GM10847 (cell line): ENCODE data around the gene RPS16.

Experiments
- POLR2A ChIP-seq: IDR thresholded peaks from 2 replicates; pipeline ENCODE4 v1.6.1; 2011; ENCODE audit not compliant: insufficient read length; ENCODE audit errors: extremely low read depth

RPS16 gene

DNA sequence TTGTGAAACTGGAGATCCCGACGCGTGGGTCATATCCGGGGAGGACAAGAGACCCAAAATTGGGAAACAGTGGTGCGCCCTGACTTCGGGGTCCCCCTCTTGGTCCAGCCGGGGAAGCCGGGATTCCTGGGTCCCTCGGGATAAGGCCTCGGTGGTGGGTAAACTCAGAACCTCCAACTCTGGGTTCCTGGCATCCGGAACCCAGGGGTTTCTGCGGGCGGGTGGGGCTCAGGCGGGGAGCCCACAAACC is 28.4 kb downstream of the RPS16 start:
- no peak for TF ChIP-seq POLR2A

DNA sequence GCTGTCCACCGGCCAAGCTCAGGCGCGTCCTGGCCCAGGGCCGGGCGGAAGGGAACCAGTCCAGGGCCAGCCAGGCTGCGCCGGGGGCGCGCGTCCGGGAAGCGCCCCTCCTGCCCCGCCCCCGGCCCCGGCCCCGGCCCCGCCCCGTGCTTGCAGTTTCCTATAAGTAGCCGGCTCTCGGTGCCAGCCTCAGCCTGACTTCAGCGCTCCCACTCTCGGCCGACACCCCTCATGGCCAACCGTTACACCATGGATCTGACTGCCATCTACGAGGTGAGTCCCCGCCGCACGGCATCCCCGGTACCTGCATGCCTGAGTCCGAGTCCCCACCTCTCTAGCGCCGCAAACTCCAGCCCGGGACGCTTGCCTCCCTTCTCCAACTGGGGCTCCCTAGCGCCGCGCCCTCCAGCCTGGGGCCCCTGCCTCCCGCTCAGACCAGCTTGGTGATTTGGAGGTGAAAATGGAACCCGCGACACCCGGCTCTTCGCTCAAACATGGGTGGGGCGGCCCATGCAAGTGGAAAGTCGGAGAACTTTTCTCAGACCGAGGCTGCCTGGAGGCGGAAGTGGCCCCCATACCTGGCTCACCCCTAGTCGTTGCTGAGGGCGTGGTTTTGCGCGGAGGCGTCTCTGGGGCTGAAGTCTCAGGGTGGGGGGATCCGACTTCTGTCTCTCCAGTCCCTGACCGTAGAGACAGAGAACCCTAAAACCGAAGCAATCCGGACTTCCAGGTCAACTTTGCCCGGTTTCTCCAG is 28.9 kb downstream of the RPS16 start, which contains the start of gene ZFP36:
TSS of gene ZFP36 (plus strand) at position 192 of the 754 bp plus-strand sequence. CDS start at position 250, 58 bp downstream.
- TF ChIP-seq POLR2A, result peak; percentile 100

DNA sequence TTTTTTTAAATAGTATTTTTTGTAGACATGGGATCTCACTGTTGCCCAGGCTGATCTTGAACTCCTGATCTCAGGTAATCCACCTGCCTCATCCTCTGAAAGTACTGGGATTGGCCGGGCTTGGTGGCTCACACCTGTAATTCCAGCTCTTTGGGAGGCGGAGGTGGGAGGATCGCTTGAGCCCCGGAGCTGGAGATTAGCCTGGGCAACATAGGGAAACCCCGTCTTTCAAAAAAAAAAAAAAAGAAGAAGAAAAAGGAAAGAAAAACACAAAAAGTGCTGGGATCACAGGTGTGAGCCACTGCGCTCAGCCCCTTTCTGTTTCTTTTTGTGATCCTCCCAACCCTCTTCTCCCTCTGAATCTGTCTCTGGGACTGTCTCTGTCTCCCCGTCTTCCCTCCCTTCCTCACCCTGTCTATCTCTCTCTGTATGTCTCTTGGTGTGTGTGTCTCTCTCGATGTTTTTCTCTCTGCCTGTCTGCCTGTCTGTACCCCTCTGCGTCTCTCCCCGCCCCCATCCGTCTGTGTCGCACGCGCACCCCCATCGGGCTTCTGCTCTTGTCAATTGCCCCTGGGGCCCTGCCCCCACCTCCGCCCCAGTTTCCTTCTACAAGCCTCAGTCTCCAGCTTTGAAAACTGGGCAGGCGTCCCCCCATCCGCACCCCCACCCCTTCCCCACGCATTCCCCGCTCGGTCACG is 29.6 kb downstream of the RPS16 start:
- TF ChIP-seq POLR2A, result no peak

DNA sequence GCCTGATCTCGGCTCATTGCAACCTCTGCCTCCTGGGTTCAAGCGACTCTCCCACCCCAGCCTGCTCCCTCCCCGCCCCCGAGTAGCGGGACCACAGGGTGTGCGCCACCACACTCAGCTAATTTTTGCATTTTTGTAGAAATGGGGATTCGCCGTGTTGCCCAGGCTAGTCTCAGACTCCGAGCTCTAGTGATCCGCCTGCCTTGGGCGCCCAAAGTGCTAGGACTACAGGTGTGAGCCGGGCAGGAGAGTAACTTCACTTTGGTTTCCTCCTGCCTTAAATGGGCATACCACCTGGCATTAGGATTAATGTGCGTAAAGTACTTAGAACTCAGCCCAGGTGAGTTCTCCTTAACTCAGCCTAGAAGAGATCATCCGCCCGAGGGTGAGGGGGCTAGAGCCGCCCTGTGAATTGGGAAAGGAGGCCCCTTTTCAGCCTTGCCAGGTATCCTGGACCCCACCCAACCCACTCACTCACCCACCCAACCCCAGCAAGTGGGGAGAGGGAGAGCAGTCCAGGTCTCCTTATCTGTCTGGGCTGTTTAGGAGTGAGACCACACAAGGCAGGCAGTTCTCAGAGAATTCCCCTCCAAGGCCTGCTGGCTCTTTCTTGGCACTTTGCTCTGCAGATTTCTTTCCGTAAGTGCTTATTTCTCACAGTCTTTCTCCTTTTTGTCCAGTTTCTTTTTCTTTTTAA is 30.3 kb downstream of the RPS16 start:
- no peak for TF ChIP-seq POLR2A

DNA sequence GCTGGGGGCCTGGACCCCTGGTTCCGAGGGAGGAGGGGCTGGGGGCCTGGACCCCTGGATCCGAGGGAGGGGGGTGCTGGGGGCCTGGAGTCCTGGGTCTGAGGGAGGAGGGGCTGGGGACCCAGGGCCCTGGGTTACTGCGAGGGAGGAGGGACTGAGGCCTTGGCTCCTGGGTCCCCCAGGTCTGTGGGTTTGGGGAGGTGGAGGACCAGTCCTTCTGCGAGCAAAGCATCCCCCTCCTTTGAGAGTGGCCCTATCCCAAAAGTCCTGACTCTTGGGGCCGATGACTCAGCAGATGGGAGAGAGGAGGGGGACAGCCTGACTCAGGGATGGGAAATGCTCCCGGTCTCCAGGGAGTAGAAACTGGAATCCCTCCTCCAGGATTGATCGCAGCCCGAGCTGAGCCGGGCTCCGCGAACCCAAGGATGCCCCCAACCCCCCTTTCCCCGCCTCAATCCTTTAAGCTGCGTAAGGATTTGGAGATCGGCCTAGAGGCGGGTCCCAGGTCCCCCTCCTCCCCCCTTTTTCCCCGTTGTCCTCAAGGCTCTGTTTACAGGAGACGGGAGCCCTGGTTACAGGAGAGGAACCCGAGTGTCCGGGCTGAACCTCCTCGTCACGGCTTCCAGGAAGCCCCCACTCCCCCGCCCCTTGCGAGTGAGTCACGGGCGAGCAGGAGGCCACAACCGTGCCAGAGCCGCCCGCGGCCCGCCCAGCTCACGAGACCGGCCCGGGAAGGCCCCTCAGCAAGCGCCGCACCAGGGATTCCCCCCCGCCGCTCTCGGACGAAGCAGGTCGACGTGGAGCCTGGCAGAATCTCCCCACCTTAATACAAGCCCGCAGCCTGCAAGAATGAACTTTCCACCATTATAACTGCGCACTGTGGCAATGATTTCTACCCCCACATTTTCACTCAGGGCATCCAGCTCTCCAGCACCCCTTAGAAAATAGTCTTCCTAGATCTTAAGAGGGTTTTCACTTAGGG is 32.1 kb downstream of the RPS16 start:
- TF ChIP-seq POLR2A, result peak; percentile 26

DNA sequence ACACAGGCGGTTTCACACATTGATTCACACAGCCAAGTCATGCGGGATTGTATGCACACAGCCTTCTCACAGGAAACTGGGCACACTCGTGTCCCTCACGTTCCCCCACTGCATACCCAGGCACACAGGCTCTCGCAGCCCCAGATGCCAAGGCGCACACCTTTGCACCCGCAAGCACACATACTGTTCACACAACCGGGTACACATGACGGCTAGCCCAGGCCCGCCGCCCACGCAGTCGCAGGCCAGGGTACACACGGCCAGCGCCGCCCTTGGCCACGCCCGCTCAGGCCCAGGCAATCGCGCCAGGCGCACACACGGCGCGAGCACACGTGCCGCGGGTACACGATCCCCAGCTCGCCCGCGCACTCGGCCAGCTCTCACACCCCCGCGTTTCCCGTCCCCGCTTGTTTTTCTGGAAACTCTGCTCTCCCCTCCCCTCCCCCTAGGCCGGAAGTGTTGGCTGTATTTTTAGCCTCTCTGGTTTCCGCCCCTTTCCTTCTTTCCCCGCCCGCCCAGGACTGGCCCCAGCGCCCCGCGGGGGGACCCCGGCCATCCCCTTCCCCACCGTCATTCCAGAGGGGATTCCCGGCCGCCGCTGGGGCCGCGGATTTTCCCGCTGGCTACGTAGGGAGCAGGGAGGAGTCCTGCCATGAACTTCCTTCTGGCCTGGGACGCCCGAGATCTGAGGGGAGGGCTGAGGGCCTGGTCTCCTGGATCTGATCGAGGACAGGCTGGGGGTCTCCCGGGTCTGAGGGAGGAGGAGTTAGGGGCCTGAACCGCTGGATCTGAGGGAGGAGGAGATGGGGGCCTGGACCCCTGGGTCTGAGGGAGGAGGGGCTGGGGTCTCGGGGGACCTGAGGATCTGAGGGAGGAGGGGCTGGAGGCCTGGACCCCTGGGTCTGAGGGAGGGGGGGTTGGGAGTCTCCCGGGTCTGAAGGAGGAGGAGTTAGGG is 33.1 kb downstream of the RPS16 start:
- TF ChIP-seq POLR2A, result peak; percentile 23

DNA sequence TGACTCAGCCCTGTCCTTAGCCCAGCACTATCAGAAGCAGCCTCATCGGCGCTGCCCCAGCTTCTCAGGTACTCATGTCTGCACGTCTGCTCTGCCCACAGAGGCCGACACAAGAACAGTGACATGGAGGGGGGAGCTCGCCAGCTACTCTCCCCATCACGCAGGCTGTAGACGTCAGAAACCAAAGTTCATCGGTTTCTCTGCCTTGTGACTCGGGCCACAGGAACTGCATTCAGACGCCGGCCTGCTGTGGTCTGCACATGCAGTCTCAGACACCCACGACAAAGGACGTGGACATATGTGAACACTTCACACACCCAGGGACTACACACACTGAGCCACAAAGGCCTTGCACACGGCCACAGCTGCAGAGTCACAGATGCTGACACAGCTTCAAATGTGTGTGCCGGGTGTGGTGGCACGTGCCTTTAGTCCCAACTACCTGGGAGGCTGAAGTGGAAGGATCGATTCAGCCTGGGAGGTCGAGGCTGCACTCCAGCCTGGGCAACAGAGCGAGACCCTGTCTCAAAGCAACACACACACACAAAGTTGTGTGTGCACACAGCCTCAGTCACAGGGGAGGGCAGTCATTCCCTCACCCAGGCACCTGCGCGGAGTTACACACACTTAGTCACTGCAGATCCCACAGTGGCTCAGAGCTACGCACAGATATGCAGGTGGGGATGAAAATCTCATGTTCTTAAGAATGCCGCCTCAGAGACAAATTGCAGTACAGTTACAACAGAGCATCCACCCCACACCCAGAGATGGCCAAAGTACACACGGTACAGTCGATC is 34.0 kb downstream of the RPS16 start:
- TF ChIP-seq POLR2A, result peak; percentile 31

DNA sequence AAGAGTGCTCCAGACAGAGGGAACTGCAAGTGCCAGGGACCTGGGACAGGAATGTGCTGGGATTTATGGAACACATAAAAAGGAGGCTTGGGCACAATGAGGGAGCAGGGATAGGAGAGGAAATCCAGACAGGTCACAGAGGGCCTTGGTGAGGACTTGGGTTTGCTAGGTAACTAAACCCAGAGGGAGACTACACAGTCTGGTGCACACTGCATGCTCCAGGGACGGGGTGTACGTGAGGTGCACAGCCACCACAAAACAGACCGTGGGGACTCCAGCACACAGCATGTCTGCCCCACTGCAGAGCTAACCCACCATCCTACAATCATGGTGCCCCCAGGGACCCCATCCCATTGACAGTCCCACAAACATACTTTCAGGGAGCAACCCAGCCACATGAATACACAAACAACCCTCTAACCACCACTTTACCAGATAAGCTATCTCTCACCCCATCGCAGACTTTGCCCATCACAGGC is 34.6 kb downstream of the RPS16 start:
- TF ChIP-seq POLR2A, result no peak

DNA sequence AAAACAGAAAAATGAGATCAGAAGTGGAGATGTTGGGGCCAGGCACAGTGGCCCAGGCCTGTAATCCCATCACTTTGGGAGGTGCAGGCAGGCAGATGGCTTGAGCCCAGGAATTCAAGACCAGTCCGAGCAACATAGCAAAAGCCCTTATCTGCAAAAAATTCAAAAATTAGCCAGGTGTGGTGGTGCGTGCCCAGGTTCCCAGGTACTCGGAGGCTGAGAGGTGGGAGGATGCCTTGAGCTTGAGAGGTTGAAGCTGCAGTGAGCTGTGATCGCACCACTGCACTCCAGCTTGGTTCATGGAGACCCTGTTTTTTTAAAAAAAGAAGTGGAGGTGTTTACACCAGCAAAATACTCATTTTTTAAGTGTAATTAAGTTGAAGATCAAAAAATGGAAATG is 35.7 kb downstream of the RPS16 start:
- no peak for TF ChIP-seq POLR2A

DNA sequence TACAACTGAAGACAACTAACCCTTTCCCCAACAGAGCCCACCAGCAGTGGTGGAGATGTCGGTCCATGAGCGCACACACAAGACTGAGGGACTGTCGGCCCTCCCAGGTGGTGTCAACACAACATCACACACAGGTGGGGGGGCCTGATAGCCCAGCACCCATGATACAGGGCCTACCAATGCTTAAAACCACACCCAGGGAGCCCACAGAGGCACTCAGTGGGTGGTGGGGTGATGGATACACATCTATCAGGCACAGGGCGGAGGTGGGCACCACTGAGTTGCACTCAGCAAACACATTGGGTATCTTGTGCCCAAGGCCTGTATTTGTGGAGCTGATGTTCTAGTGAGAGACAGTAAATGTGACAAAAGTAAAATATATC is 36.1 kb downstream of the RPS16 start:
- no peak for TF ChIP-seq POLR2A

DNA sequence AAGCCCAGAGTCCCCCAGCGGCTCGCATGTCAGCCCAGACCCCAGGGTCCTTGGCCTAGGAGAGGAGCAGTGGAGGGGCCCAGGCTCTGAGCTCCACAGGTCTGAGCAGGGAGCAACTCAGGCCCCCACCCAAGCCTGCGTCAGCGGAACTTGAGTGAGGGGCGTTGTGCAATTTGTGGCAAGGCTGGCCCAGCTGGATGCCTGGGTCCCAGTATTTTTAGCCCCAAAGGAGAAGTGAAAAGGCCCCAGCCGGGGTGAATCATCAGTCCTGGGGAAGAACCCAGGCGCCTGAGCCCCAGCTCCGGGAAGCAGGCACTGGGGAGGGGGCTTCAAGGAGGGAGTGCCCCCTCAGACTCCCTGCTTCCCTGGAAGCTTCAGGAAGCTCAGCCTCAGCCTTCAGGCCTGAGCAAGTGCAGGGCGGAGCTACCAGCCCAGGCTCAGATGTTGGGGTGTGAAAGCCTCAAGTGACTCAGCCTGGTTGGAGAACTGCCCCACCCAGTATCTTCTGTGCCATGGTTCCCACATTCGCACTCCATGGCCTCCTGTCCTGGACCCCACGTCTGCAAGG is 37.4 kb downstream of the RPS16 start:
- TF ChIP-seq POLR2A, result no peak

DNA sequence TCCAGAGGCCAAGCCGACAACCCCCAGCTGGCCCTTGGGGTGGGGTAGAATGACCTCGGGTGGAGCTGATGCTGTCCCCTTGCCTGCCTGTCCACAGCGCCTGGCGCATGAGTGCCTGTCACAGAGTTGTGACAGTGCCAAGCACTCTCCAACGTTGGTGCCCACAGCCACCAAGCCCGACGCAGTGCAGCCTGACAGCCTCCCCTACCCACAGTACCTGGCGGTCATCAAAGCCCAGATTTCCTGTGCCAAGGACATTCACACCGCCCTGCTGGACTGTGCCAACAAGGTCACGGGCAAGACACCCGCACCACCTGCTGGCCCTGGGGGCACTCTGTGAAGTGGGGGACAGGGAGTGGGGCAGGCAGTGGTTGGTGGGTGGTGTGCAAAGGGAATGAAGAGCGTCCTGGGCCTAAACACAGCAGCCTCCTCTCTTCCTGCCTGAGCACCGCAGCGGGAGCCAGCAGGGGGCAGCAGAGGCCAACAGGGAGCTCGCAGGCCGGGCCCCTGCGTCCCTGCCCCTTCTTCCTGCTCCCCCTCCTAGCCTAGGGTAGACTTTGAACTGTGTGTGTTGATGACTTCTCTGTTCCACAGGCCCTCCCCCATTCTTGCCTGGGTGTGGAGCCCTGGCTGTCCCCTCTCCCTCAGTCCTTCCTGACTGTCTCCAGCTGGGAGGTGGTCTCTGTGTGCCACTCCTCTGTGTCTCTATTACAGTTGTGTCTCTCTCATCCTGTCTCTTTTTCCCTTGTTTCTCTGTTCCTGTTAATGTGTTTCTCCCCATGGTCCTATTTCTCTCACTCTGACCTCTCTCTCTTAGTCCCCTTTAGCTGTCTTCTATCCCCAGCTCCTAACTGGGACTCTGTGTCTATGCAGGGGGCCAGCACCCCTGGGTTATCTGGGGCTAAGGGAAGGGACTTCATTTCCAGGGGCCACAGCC is 38.1 kb downstream of the RPS16 start:
- TF ChIP-seq POLR2A, result no peak
